ENCODE data around the gene TEX48.

The TEX48 gene

DNA sequence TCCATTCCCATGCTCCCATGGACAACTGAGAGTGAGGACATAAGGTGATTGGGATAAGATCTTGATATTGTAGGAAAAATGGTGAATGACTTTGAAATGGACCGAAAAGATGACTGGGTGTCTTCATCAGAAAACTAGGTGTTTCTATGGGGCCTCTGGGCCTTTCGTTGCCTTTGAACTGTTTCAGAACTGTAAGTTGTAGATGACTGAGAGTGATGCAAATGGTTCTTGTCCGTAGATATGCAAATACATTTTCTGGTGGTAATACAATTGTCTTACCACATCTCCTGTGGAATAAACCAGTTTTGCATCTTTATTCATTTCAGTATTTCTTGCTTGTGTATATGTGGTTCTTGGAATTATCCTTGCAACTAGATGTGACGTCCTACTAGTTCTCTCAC lies 16.0 kb upstream of the TEX48 start:
- TF ChIP-seq POLR2A (IDR thresholded peaks at IDR 0.05; ENCODE audit: extremely low read depth, insufficient read length): no peak
- TF ChIP-seq, protein P1, sequence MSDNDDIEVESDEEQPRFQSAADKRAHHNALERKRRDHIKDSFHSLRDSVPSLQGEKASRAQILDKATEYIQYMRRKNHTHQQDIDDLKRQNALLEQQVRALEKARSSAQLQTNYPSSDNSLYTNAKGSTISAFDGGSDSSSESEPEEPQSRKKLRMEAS (IDR thresholded peaks at IDR 0.05; ENCODE audit: low read depth, low read length): no peak
- no peak for TF ChIP-seq MYC (IDR thresholded peaks at IDR 0.05; ENCODE audit: low read depth, low read length)
- TF ChIP-seq, protein P2, sequence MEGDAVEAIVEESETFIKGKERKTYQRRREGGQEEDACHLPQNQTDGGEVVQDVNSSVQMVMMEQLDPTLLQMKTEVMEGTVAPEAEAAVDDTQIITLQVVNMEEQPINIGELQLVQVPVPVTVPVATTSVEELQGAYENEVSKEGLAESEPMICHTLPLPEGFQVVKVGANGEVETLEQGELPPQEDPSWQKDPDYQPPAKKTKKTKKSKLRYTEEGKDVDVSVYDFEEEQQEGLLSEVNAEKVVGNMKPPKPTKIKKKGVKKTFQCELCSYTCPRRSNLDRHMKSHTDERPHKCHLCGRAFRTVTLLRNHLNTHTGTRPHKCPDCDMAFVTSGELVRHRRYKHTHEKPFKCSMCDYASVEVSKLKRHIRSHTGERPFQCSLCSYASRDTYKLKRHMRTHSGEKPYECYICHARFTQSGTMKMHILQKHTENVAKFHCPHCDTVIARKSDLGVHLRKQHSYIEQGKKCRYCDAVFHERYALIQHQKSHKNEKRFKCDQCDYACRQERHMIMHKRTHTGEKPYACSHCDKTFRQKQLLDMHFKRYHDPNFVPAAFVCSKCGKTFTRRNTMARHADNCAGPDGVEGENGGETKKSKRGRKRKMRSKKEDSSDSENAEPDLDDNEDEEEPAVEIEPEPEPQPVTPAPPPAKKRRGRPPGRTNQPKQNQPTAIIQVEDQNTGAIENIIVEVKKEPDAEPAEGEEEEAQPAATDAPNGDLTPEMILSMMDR (IDR thresholded peaks at IDR 0.05; ENCODE audit: low read depth, low read length): no peak
- no peak for DNase-seq (ENCODE audit: low read depth)
- no peak overlapping the region for H3K4me3 ChIP-seq (ENCODE audit: low read depth, low read length)

DNA sequence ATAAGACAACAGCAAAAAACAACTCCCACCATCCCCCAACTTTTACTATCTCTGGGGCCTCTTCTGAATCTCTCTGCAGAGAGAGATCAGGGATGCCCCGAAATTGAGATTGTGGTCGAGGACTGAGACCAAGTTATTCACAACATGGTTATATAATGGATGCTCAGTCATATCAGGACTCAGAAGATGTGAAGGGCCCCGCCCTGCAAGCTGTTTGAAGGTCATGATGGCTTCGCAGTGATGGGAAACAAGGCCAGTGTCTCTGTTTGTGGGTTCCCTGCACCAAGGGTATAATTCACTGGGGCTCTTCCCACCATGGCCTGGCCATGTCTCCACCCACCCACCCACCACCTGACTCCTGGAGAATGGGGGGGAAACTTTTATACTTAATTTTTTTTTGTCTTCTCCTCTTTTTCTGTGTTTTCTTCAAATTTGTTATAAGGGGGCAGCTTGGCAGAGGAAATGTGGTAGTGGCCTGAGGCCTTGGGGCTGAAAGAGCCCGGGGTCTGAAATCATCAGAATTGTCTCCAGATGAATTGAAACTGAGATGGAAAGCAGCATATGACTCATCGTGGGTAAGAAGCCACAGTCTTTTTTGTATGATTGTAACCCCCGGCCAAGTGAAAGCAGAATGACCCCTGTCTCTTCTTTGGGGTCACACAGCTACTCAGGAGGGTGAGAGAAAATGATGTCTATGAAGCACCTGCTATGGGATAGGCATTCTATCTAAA lies 15.0 kb upstream of the TEX48 start:
- TF ChIP-seq, protein P2 (IDR thresholded peaks at IDR 0.05; ENCODE audit: low read depth, low read length): no peak
- TF ChIP-seq, protein P1 (IDR thresholded peaks at IDR 0.05; ENCODE audit: low read depth, low read length): no peak
- no peak for TF ChIP-seq MYC (IDR thresholded peaks at IDR 0.05; ENCODE audit: low read depth, low read length)
- no peak for TF ChIP-seq POLR2A (IDR thresholded peaks at IDR 0.05; ENCODE audit: extremely low read depth, insufficient read length)
- no peak overlapping the region for H3K4me3 ChIP-seq (ENCODE audit: low read depth, low read length)
- DNase-seq (ENCODE audit: low read depth): no peak

DNA sequence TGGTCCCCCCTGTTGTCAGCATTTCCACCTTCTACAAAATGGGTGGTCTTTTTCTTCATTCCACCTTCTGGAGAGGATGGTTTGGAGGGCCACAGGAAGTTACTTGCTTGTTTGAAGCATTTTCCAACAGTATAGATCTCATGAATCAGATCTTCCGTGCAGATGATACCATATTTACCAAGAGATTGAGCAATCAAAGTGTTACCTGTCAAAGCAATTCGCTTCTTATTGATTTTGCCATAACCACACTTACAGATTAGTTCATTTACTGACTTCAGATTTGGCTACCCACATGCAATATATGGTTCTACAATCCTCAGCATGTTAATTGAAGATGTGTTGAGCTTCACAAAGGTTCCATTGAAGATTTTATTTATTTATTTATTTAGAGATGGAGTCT lies 14.0 kb upstream of the TEX48 start:
- no peak overlapping the region for H3K4me3 ChIP-seq (ENCODE audit: low read depth, low read length)
- TF ChIP-seq MYC (IDR thresholded peaks at IDR 0.05; ENCODE audit: low read depth, low read length) (no peak), POLR2A (IDR thresholded peaks at IDR 0.05; ENCODE audit: extremely low read depth, insufficient read length) (no peak)
- TF ChIP-seq, protein P1 (IDR thresholded peaks at IDR 0.05; ENCODE audit: low read depth, low read length): no peak
- TF ChIP-seq, protein P2 (IDR thresholded peaks at IDR 0.05; ENCODE audit: low read depth, low read length): no peak
- DNase-seq (ENCODE audit: low read depth): no peak

DNA sequence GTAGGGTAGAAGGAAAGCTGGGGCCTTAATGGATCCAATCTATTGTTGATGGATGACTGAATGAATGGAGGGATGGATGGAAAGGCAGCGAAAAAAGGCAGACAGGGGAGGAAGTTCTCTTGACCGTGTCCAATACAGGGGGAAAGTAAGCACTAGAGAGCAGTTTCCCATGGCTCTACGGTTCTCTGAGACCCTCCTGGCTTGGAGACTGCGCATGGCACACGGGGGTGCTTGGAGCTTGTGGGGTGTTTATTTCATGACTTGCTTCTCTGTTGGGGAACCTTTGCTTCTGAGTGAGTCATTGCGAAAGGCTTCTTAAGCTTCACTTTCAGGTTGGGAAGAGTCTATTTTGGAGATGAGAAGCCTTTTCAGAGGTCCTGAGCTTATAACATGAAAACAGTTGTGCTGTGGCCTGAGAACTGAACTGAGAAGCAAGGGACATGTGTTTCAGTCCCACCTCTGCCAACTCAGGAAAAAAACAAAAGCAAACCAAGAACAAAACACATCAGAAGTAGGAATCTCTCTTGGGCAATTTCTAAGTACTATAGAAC lies 12.8 kb upstream of the TEX48 start:
- TF ChIP-seq MYC (IDR thresholded peaks at IDR 0.05; ENCODE audit: low read depth, low read length): no peak
- TF ChIP-seq, protein P2 (IDR thresholded peaks at IDR 0.05; ENCODE audit: low read depth, low read length): no peak
- TF ChIP-seq POLR2A (IDR thresholded peaks at IDR 0.05; ENCODE audit: extremely low read depth, insufficient read length): no peak
- TF ChIP-seq, protein P1 (IDR thresholded peaks at IDR 0.05; ENCODE audit: low read depth, low read length): no peak
- no peak for DNase-seq (ENCODE audit: low read depth)
- H3K4me3 ChIP-seq (ENCODE audit: low read depth, low read length): no peak overlapping the region

DNA sequence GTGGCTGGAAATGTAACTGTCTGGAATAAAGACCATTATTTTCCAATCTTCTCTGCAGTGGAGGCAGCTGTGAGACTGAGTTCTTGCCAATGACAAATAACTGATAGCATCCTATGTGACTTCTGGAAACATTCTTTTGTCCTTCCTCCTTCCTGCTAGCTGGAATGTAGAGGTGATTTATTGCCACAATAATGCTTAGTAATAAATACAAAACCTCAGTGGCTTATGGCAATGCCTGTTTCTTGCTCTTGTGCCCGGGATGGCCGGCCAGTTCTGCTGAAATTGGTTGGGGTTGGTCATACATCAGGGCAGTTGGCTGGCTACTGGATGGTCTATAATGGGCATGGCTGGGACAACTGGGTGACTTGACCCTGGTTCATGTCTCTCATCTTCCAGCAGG lies 12.2 kb upstream of the TEX48 start:
- TF ChIP-seq, protein P2 (IDR thresholded peaks at IDR 0.05; ENCODE audit: low read depth, low read length): no peak
- no peak for TF ChIP-seq MYC (IDR thresholded peaks at IDR 0.05; ENCODE audit: low read depth, low read length)
- TF ChIP-seq, protein P1 (IDR thresholded peaks at IDR 0.05; ENCODE audit: low read depth, low read length): no peak
- TF ChIP-seq POLR2A (IDR thresholded peaks at IDR 0.05; ENCODE audit: extremely low read depth, insufficient read length): no peak
- no peak overlapping the region for H3K4me3 ChIP-seq (ENCODE audit: low read depth, low read length)
- no peak for DNase-seq (ENCODE audit: low read depth)

Measured in NB4 (cell line).